SK-N-MC (cell line): ENCODE results near the gene TRAF3.
A peak's percentile ranks its signal among the peaks of the same experiment; 100 is the strongest.
"Not testable (repeated sequence)": the region's sequence is repeated elsewhere in the genome, so short reads cannot be mapped to it uniquely, and the experiment has no call there.

Source experiments
- DNase-seq: peaks from one replicate; pipeline ENCODE4 v3.0.0-alpha.2; 2011; ENCODE audit warnings: low read depth, low spot score
- H3K27ac ChIP-seq: fragments of 200-600 bp; sonication (generic); 2 replicates; pipeline ENCODE4 v1.5.1; 2016; ENCODE audit warnings: mixed run types
- H3K36me3 ChIP-seq: fragments of 200-600 bp; sonication (generic); 2 replicates; pipeline ENCODE4 v1.6.1; 2017; ENCODE audit warnings: antibody characterized with exemption, low read length, mixed read lengths; ENCODE audit not compliant: insufficient read depth
- H3K4me3 ChIP-seq: fragments of 200-600 bp; sonication (generic); 2 replicates; pipeline ENCODE4 v1.5.1; 2016
- H3K9ac ChIP-seq: fragments of 200-600 bp; sonication (generic); 2 replicates; pipeline ENCODE4 v1.8.0; 2017; ENCODE audit warnings: mixed run types, mixed read lengths; ENCODE audit not compliant: insufficient read length
- H3K9me3 ChIP-seq: fragments of 200-600 bp; sonication (generic); 2 replicates; pipeline ENCODE4 v1.6.1; 2017; ENCODE audit warnings: low read depth, mild to moderate bottlenecking, antibody characterized with exemption, low read length, moderate library complexity, mixed read lengths
- EZH2 ChIP-seq: fragments of 200-600 bp; sonication (generic); IDR thresholded peaks from one replicate; pipeline ENCODE4 v1.6.1; 2017; ENCODE audit warnings: antibody characterized with exemption
- FOXP2 ChIP-seq: optimal IDR thresholded peaks from 2 replicates; pipeline ENCODE3; 2011; ENCODE audit warnings: mild to moderate bottlenecking, moderate library complexity; ENCODE audit not compliant: insufficient read depth; ENCODE audit errors: extremely low read length, control extremely low read depth
- POLR2AphosphoS5 ChIP-seq: IDR thresholded peaks from 2 replicates; pipeline ENCODE4 v1.6.1; 2012; ENCODE audit warnings: mild to moderate bottlenecking, low read depth, low read length, borderline replicate concordance

The TRAF3 gene

DNA sequence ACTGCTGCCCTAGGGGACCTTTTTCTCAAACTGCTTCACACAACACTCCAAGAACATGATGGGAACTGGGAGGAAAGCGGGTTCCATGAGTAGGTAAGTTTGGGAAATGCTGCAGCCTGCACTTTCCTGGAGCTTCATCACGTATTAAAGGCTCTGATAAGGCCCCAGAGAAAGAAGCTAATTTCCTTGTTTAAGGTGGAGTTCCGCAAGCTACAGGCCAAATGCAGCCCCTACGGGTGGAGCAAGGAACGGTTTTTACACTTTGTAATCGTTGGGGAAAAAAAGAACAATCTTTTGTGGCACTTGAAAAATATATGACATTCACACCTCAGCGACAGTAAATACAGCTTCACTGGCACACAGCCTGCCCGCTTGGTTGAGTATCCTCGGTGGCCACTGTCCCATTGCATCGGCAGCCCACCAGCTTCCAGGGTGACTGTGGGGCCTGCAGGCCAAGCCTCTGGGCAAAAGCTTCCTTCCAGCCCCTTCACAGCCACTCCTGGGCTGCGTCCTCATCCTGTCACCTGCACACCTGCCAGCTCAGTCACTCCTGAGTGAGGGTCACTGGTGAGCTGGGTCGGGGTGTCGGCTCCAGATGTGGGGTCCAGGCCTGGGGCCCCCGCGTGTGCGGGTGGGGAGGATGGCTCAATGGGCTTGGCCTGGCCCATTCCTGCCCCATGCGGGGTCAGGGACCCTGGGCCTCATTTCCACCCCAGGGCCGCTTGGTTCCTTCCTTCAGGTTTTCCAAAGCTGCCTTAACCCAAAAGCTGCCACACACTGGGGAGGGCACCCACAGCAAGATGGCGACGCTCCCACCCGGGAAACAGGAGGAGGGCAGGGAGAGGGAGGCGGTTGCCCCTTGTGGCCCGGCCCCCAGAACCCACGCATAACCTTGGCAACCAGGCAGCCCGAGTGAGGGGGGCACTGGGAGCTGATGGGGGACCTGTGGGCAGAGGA, 147.7 kb downstream of the TRAF3 start:
- Histone ChIP-seq H3K9ac (no peak overlapping the region), H3K27ac (no peak overlapping the region), H3K4me3 (no peak overlapping the region), H3K9me3 (no peaks in the 10 kb centered on the region), H3K36me3 (no peaks in the 10 kb centered on the region)
- DNase-seq, result no peak
- TF ChIP-seq FOXP2 (no peak), EZH2 (no peak), POLR2AphosphoS5 (no peak)

DNA sequence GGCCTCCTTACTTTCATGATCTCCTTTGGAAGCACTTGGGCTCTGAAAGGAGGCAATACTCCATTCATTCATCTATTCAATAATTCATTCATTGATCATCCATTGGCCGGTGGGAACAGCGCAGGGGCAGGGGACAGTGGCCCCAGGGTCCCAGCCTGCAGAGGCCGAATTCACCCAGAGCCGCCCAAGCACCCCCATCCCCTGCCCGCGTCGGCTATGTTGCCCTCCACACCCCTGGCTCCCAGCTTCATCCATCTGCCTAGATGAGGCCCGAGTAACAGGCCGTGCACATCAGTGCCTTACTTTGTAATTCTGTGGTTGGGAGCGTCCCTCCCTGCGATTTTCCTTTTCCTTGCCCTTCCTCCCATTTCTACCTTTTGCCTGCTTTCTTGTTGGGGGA, 148.4 kb downstream of the TRAF3 start:
- H3K4me3 ChIP-seq, result no peak overlapping the region
- no peak overlapping the region for H3K9ac ChIP-seq
- H3K27ac ChIP-seq, result no peak overlapping the region
- no peak for DNase-seq
- no peaks in the 10 kb centered on the region for H3K9me3 ChIP-seq
- H3K36me3 ChIP-seq, result no peaks in the 10 kb centered on the region
- TF ChIP-seq POLR2AphosphoS5 (no peak), EZH2 (no peak), FOXP2 (no peak)

DNA sequence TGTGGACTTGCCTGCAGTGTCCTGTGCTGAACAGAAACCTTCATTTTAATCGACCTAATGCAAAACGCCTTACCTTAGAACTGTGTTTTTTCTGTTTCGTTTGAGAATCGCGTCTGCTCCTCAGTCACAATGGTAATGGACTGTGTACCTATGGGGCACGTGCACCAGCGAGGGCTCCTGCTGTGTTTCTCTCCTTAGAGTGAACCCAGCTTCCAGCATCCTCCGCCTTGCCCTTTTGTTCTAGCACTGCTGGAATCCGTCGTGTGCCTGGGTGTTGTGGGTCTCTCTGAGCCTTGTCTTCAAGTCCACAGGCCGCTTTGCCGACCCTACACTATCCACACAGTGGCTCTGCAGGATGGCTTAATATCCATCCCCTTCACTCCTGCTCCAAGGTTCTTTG, 148.9 kb downstream of the TRAF3 start:
- no peaks in the 10 kb centered on the region for H3K9me3 ChIP-seq
- TF ChIP-seq POLR2AphosphoS5 (no peak), EZH2 (no peak), FOXP2 (no peak)
- no peak overlapping the region for H3K27ac ChIP-seq
- no peak for DNase-seq
- H3K9ac ChIP-seq, result no peak overlapping the region
- H3K4me3 ChIP-seq, result no peak overlapping the region
- no peaks in the 10 kb centered on the region; the same call in 1 of the 2 replicates for H3K36me3 ChIP-seq

DNA sequence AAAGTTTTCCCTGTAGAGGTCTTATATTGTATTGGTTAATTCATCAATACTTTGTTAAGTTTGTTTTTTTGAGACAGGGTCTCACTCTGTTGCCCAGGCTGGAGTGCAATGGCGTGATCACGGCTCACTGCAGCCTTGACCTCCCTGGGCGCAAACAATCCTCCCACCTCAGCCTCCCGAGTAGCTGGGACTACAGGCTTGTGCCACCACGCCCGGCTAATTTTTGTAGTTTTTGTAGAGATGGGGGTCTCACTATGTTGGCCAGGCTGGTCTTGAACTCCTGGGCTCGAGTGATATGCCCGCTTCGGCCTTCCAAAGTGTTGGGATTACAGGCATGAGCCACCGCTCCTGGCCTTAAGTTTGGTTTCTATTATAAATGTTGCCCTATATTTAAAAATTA, 149.6 kb downstream of the TRAF3 start:
- not testable (repeated sequence) for H3K4me3 ChIP-seq, H3K9ac ChIP-seq, DNase-seq, H3K27ac ChIP-seq, H3K9me3 ChIP-seq, H3K36me3 ChIP-seq

DNA sequence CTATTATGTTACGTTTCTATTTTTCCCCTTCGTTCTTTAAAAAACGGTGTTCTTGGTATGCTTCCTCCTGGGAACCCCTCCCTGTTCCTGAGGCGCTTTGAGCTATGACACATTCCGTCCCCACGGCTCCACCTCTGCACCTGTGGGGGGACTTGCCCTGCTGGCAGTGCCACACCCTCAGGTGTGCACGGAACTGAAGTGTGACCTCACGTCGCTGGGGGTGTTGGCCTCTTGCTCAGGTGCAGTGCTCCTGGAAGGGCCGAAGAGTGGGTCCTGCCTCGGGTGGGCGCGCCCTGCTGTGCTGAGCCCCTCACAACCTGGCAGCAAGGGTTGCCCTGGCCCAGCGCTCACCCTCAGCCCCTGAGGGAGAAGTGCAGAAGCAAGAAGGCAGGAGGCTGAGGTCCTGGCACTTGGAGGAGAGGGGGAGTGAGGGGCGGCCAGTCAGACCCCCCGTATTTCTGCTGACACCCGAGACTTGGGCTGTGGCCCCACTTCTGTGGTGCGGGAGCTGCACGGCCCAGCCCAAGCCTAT, 150.2 kb downstream of the TRAF3 start:
- no peak for DNase-seq
- Histone ChIP-seq H3K36me3 (peaks cover 3% of the 10 kb centered on the region; the same call in 1 of the 2 replicates), H3K27ac (no peak overlapping the region), H3K9ac (no peak overlapping the region), H3K4me3 (no peak overlapping the region), H3K9me3 (no peaks in the 10 kb centered on the region)
- TF ChIP-seq EZH2 (no peak), FOXP2 (no peak), POLR2AphosphoS5 (no peak)

DNA sequence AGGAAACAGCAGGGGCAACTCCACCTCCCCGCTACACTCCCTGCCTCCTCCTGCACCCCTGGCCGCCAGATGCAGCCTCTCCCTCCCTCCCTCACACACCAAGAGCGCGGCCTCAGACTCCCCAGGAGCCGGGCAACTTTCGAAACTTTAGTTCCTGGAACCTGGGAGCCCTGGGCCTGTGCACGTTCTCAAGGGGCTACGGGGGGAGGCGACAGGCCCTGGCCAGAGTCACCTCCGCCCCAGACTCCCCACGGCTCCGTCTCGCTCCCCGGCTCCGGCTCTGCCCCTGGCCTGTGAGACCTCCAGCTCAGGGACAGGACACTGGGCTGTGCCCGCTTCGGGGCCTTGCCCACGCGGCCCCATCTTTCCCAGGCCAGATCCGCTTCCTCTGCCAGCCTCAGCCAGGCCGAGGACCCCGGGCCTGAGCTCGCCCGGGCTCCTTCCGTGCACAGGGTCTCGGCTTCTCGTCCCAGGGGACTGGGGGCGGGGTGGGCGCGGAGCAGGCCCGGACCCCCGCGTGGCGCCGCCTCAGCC, 150.7 kb downstream of the TRAF3 start:
- Histone ChIP-seq H3K9me3 (no peaks in the 10 kb centered on the region), H3K9ac (peak overlapping the region; percentile 32), H3K4me3 (peak overlapping the region; percentile 91), H3K36me3 (peaks cover 3% of the 10 kb centered on the region; the same call in 1 of the 2 replicates), H3K27ac (no peak overlapping the region)
- no peak for DNase-seq
- TF ChIP-seq FOXP2, result no peak
- TF ChIP-seq POLR2AphosphoS5, result no peak

DNA sequence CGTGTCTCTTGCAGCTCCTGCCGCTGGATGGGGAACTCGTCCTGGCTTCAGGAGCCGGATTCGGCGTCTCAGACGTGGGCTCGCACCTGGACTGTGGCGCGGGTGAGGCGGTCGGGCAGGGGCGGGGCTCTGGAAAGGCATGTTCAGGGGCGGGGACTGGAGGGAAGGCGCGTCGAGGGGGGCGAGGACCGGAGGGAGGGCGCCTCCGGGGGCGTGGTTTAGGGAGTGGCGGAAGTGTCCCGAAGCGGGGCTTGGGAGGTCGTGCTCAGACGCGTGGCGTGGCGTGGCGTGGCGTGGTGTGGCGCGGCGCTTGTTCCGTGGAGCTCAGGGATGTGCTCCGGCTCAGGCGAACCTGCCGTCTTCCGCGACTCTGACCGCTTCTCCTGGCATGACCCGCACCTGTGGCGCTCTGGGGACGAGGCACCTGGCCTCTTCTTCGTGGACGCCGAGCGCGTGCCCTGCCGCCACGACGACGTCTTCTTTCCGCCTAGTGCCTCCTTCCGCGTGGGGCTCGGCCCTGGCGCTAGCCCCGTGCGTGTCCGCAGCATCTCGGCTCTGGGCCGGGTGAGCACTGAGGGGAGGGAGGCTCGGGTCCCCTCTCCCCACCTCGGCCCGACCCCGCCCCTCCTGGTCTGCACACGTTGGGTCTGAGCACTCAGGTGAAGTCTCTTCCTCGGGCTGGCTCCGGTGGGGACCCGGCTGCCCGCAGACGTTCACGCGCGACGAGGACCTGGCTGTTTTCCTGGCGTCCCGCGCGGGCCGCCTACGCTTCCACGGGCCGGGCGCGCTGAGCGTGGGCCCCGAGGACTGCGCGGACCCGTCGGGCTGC, 151.4 kb downstream of the TRAF3 start:
- peak overlapping the region; percentile 91 for H3K4me3 ChIP-seq
- H3K9ac ChIP-seq, result peak overlapping the region; percentile 79
- no peak for DNase-seq

More for the DNA sequence above, 151.4 kb downstream of the TRAF3 start:
- Histone ChIP-seq H3K9me3 (no peaks in the 10 kb centered on the region), H3K36me3 (peaks cover 10% of the 10 kb centered on the region; the same call in 1 of the 2 replicates), H3K27ac (no peak overlapping the region)
- TF ChIP-seq EZH2 (no peak), POLR2AphosphoS5 (peak; percentile 67)
